Endodermal cell (in vitro differentiated cells): ENCODE results near the gene HECW1. TPM values are rescaled to one million over a fixed set of nuclear protein-coding genes. Genes with fewer than 3 reads are reported as not detected.

Experiments
- DNase-seq: peaks from one replicate; pipeline ENCODE4 v3.0.0-alpha.2; 2017
- H3K27ac ChIP-seq: 2 replicates; pipeline ENCODE4 v1.5.1; 2013; ENCODE audit warnings: mild to moderate bottlenecking, low read depth, low read length, moderate library complexity
- H3K27me3 ChIP-seq: 2 replicates; pipeline ENCODE4 v1.6.1; 2013; ENCODE audit warnings: mild to moderate bottlenecking, low read length, moderate library complexity; ENCODE audit not compliant: insufficient read depth, control insufficient read depth, poor library complexity, severe bottlenecking
- H3K36me3 ChIP-seq: 2 replicates; pipeline ENCODE4 v1.7.0; 2013; ENCODE audit warnings: mild to moderate bottlenecking, low read length, moderate library complexity; ENCODE audit not compliant: control insufficient read depth, insufficient read depth
- H3K4me1 ChIP-seq: one replicate; pipeline ENCODE4 v1.7.0; 2013; ENCODE audit warnings: low read length; ENCODE audit not compliant: control insufficient read depth, insufficient read depth
- H3K4me3 ChIP-seq: 2 replicates; pipeline ENCODE4 v1.5.1; 2013; ENCODE audit warnings: mild to moderate bottlenecking, low read length, moderate library complexity
- H3K9ac ChIP-seq: 2 replicates; pipeline ENCODE4 v1.6.1; 2013; ENCODE audit warnings: mild to moderate bottlenecking, low read length, moderate library complexity; ENCODE audit not compliant: poor library complexity, severe bottlenecking; ENCODE audit errors: extremely low read depth
- H3K9me3 ChIP-seq: 2 replicates; pipeline ENCODE4 v1.6.1; 2013; ENCODE audit warnings: mild to moderate bottlenecking, low read length, moderate library complexity; ENCODE audit not compliant: control insufficient read depth
- H3K27ac Mint-ChIP-seq: 2 replicates; pipeline ENCODE4 v1.8.0; 2020; ENCODE audit warnings: mixed read lengths
- H3K27me3 Mint-ChIP-seq: 2 replicates; pipeline ENCODE4 v1.8.0; 2021; ENCODE audit warnings: mild to moderate bottlenecking, mixed read lengths; ENCODE audit not compliant: insufficient read depth
- H3K36me3 Mint-ChIP-seq: 2 replicates; pipeline ENCODE4 v1.8.0; 2020; ENCODE audit warnings: low read depth, mixed read lengths
- H3K4me1 Mint-ChIP-seq: 2 replicates; pipeline ENCODE4 v1.8.0; 2020; ENCODE audit warnings: mixed read lengths
- H3K4me3 Mint-ChIP-seq: 2 replicates; pipeline ENCODE4 v1.8.0; 2020; ENCODE audit warnings: mild to moderate bottlenecking, moderate library complexity, mixed read lengths
- H3K9me3 Mint-ChIP-seq: 2 replicates; pipeline ENCODE4 v1.8.0; 2020; ENCODE audit warnings: mild to moderate bottlenecking, mixed read lengths
- WGBS, 2 experiments: methylation state at CpG; one replicate each; pipeline versions ENCODE4 v1.1.5 to v1.1.7; 2013; ENCODE audit warnings: missing lambda C conversion rate in 2 of 2, mixed read lengths in 1 of 2; ENCODE audit not compliant: insufficient coverage in 1 of 2, insufficient read length in 1 of 2; 5-methylcytosine and 5-hydroxymethylcytosine counted together
- total RNA-seq, 2 donors: library from RNA; stranded (reverse); fragmentation: NEBNext Ultra II Directional in 1 of 2; extraction: Animal tissue kit (Norgen Biotek cat#: 25700) in 1 of 2; gene quantifications; 2 replicates in 1 of 2; 3 replicates in 1 of 2; pipeline ENCODE4 v1.2.1, GENCODE V29; 2021
- TF ChIP-seq, protein P1 (sequence below): fragments of 200-600 bp; sonication (generic); conservative IDR thresholded peaks from 2 replicates; pipeline ENCODE4 v1.5.0; 2021; ENCODE audit warnings: antibody characterized with exemption, mild to moderate bottlenecking

Gene HECW1
- total RNA-seq, 2 donors from 2014 or later, result 4.6 to 12.0 TPM

DNA sequence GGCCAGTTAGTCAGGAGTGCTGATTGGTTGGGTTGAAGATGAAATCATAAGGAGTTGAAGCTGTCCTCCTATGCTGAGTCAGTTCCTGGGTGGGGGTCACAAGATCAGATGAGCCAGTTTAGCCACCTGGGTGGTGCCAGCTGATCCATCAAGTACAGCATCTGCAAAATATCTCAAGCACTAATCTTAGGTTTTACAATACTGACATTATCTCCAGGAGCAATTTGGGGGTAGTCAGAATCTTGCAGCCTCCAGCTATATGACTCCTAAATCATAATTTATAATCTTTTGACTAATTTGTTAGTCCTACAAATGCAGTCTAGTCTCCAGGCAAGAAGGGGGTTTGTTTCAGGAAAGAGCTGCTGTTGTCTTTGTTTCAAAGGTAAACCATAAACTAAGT lies 286.4 kb downstream of the HECW1 start:
- no peak overlapping the region for H3K27ac Mint-ChIP-seq
- no peak overlapping the region for H3K4me3 Mint-ChIP-seq
- H3K9me3 Mint-ChIP-seq, result peaks cover 16% of the 10 kb centered on the region
- no peaks in the 10 kb centered on the region for H3K27me3 ChIP-seq
- H3K4me1 ChIP-seq, result no peaks in the 10 kb centered on the region
- no peaks in the 10 kb centered on the region for H3K27me3 Mint-ChIP-seq
- DNase-seq, result no peak
- no peak overlapping the region for H3K27ac ChIP-seq
- H3K36me3 ChIP-seq, result no peaks in the 10 kb centered on the region
- no peak overlapping the region for H3K4me3 ChIP-seq
- H3K36me3 Mint-ChIP-seq, result no peaks in the 10 kb centered on the region
- H3K4me1 Mint-ChIP-seq, result peaks cover 13% of the 10 kb centered on the region
- H3K9ac ChIP-seq, result no peak overlapping the region
- TF ChIP-seq, protein P1, sequence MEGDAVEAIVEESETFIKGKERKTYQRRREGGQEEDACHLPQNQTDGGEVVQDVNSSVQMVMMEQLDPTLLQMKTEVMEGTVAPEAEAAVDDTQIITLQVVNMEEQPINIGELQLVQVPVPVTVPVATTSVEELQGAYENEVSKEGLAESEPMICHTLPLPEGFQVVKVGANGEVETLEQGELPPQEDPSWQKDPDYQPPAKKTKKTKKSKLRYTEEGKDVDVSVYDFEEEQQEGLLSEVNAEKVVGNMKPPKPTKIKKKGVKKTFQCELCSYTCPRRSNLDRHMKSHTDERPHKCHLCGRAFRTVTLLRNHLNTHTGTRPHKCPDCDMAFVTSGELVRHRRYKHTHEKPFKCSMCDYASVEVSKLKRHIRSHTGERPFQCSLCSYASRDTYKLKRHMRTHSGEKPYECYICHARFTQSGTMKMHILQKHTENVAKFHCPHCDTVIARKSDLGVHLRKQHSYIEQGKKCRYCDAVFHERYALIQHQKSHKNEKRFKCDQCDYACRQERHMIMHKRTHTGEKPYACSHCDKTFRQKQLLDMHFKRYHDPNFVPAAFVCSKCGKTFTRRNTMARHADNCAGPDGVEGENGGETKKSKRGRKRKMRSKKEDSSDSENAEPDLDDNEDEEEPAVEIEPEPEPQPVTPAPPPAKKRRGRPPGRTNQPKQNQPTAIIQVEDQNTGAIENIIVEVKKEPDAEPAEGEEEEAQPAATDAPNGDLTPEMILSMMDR, result no peak
- no peaks in the 10 kb centered on the region for H3K9me3 ChIP-seq

DNA sequence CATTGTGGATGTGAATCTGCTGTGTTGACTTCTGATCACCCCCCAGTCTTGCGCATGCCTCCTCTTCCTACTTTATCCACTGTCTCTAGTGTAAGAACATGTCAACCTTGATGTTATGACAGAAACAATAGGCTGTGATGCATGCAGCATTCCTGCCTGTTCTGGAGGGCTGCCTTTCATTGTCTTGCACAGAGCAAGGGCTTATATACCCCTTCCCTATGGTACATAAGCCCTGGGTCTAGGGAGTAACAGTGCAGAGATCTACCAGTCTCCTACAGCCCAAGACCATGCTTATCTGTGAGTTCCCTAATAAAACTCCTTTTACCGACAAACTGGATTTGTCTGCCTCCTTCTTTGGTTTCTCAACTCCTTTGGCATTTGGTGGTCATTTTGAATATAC lies 293.5 kb downstream of the HECW1 start:
- H3K4me1 Mint-ChIP-seq, result peaks cover 10% of the 10 kb centered on the region
- H3K4me3 ChIP-seq, result no peak overlapping the region
- no peak overlapping the region for H3K27ac Mint-ChIP-seq
- no peak for DNase-seq
- no peak overlapping the region for H3K4me3 Mint-ChIP-seq
- no peaks in the 10 kb centered on the region for H3K9me3 ChIP-seq
- no peaks in the 10 kb centered on the region for H3K4me1 ChIP-seq
- no peak overlapping the region for H3K27ac ChIP-seq
- H3K9me3 Mint-ChIP-seq, result no peaks in the 10 kb centered on the region
- no peaks in the 10 kb centered on the region for H3K36me3 Mint-ChIP-seq
- H3K27me3 ChIP-seq, result no peaks in the 10 kb centered on the region
- no peak overlapping the region for H3K9ac ChIP-seq
- no peaks in the 10 kb centered on the region for H3K27me3 Mint-ChIP-seq
- TF ChIP-seq, protein P1, result no peak
- no peaks in the 10 kb centered on the region for H3K36me3 ChIP-seq
- WGBS, 2 experiments, result 93% methylated on average over 2 of the region's 2 CpGs; no CpG with 5 or more reads in 1 of the 2 experiments

DNA sequence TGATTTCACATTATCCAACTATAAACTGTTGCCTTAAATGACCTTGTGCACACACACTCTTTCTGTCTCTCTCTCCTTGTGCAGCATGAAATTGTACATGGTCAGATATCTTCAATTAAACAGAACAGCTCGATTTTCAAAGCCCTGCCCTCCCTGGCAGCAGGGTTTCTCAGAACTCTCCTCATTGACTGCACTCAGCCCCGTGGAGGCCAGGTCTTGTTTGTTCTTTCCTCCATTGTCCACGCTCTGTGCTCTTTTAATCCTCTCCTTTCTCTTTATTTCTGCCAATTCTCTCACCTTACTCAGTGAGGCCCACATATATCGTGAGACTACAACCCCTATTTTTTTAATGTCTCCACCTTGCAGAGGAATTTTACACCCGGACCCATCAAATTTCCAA lies 294.5 kb downstream of the HECW1 start:
- Mint-ChIP-seq H3K4me1 (peaks cover 10% of the 10 kb centered on the region), H3K27me3 (no peaks in the 10 kb centered on the region), H3K9me3 (no peaks in the 10 kb centered on the region), H3K4me3 (no peak overlapping the region), H3K27ac (no peak overlapping the region), H3K36me3 (no peaks in the 10 kb centered on the region)
- WGBS, 2 experiments, result 72 to 86% methylated on average over 5 of the region's 5 CpGs
- H3K4me1 ChIP-seq, result no peaks in the 10 kb centered on the region
- H3K27me3 ChIP-seq, result no peaks in the 10 kb centered on the region
- TF ChIP-seq, protein P1, result no peak
- H3K9me3 ChIP-seq, result no peaks in the 10 kb centered on the region
- no peak overlapping the region for H3K27ac ChIP-seq
- no peaks in the 10 kb centered on the region for H3K36me3 ChIP-seq
- no peak overlapping the region for H3K4me3 ChIP-seq
- DNase-seq, result no peak
- H3K9ac ChIP-seq, result no peak overlapping the region
